SU-DHL-6 (cell line): ENCODE data around the gene VWA8.

Experiments
- EZH2phosphoT487 ChIP-seq: fragments of 200-600 bp; sonication (generic), shearing (Covaris generic); conservative IDR thresholded peaks from 2 replicates; pipeline ENCODE4 v1.6.1; 2018; ENCODE audit warnings: mild to moderate bottlenecking, antibody characterized with exemption, low read length, moderate library complexity, mixed read lengths
- TF ChIP-seq, protein P1 (sequence below): fragments of 200-600 bp; sonication (generic); IDR thresholded peaks from one replicate; pipeline ENCODE4 v1.5.1; 2017; ENCODE audit warnings: antibody characterized with exemption, mild to moderate bottlenecking, low read length, moderate library complexity; ENCODE audit not compliant: insufficient read depth, poor library complexity, severe bottlenecking

- TF ChIP-seq, protein P1, sequence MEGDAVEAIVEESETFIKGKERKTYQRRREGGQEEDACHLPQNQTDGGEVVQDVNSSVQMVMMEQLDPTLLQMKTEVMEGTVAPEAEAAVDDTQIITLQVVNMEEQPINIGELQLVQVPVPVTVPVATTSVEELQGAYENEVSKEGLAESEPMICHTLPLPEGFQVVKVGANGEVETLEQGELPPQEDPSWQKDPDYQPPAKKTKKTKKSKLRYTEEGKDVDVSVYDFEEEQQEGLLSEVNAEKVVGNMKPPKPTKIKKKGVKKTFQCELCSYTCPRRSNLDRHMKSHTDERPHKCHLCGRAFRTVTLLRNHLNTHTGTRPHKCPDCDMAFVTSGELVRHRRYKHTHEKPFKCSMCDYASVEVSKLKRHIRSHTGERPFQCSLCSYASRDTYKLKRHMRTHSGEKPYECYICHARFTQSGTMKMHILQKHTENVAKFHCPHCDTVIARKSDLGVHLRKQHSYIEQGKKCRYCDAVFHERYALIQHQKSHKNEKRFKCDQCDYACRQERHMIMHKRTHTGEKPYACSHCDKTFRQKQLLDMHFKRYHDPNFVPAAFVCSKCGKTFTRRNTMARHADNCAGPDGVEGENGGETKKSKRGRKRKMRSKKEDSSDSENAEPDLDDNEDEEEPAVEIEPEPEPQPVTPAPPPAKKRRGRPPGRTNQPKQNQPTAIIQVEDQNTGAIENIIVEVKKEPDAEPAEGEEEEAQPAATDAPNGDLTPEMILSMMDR: no peak
- TF ChIP-seq EZH2phosphoT487: no peak
Measured at GRCh38 chr13:41822560-41822959, 138.3 kb downstream of the VWA8 start.
